Smooth muscle cell (in vitro differentiated cells): Measurements from ENCODE around the gene HELB. TPM values are rescaled to one million over a fixed set of nuclear protein-coding genes. Genes with fewer than 3 reads are reported as not detected.

Experiments
- DNase-seq: peaks from one replicate; lab custom pipeline; 2025; ENCODE audit not compliant: unreplicated experiment; lab: John Stamatoyannopoulos, UW
- H2AFZ ChIP-seq: fragments of 200-600 bp; sonication (generic); 2 replicates; pipeline ENCODE4 v1.6.0; 2016; ENCODE audit warnings: antibody characterized with exemption, low read depth, mild to moderate bottlenecking
- H3F3A ChIP-seq: fragments of 200-600 bp; sonication (generic); 2 replicates; pipeline ENCODE4 v1.6.0; 2017; ENCODE audit warnings: antibody characterized with exemption, low read depth
- H3K27ac ChIP-seq: fragments of 200-600 bp; sonication (generic); 2 replicates; pipeline ENCODE4 v1.5.1; 2016; ENCODE audit warnings: low read depth, mild to moderate bottlenecking
- H3K27me3 ChIP-seq: fragments of 200-600 bp; sonication (generic); 2 replicates; pipeline ENCODE4 v1.6.1; 2016; ENCODE audit warnings: low read depth, mild to moderate bottlenecking
- H3K36me3 ChIP-seq: fragments of 200-600 bp; sonication (generic); 2 replicates; pipeline ENCODE4 v1.5.1; 2016; ENCODE audit warnings: low read depth
- H3K4me1 ChIP-seq: fragments of 200-600 bp; sonication (generic); 2 replicates; pipeline ENCODE4 v1.5.1; 2016; ENCODE audit warnings: low read depth
- H3K4me2 ChIP-seq: fragments of 200-600 bp; sonication (generic); 2 replicates; pipeline ENCODE4 v1.6.0; 2016; ENCODE audit warnings: mild to moderate bottlenecking
- H3K4me3 ChIP-seq: fragments of 200-600 bp; sonication (generic); 2 replicates; pipeline ENCODE4 v1.5.1; 2016; ENCODE audit warnings: mild to moderate bottlenecking
- H3K79me2 ChIP-seq: fragments of 200-600 bp; sonication (generic); 2 replicates; pipeline ENCODE4 v1.6.0; 2016; ENCODE audit warnings: low read depth, mild to moderate bottlenecking
- H3K9ac ChIP-seq: fragments of 200-600 bp; sonication (generic); 2 replicates; pipeline ENCODE4 v1.6.0; 2016; ENCODE audit warnings: low read depth
- H3K9me3 ChIP-seq: fragments of 200-600 bp; sonication (generic); replicated peaks from 2 replicates; pipeline ENCODE4 v1.5.1; 2016; ENCODE audit warnings: low read depth
- H4K20me1 ChIP-seq: fragments of 200-600 bp; sonication (generic); 2 replicates; pipeline ENCODE4 v1.6.0; 2016; ENCODE audit warnings: low read depth
- WGBS: methylation state at CpG from one replicate; pipeline ENCODE4 v1.1.7; 2016; ENCODE audit warnings: low lambda C conversion rate; 5-methylcytosine and 5-hydroxymethylcytosine counted together
- polyA plus RNA-seq: library from polyadenylated mRNA; unstranded; fragments of >200 nt; fragmentation: Nextera tagmentation; extraction: Ambion mirVana; gene quantifications from 2 replicates; pipeline ENCODE4 v1.2.1, GENCODE V29; 2016
- total RNA-seq: library from RNA; depleted of rRNA; stranded (reverse); fragments of >200 nt; gene quantifications from 2 replicates; pipeline ENCODE4 v1.2.3, GENCODE V29; 2014
- TF ChIP-seq, protein P1 (sequence below): fragments of 200-600 bp; sonication (generic); IDR thresholded peaks from 2 replicates; pipeline ENCODE4 v1.5.1; 2017; ENCODE audit warnings: borderline replicate concordance, mild to moderate bottlenecking, antibody characterized with exemption; ENCODE audit not compliant: insufficient read depth, poor library complexity, severe bottlenecking

HELB gene
- total and polyA plus RNA-seq, 2 experiments from 2014 or later, result 1.9 to 5.7 TPM

DNA sequence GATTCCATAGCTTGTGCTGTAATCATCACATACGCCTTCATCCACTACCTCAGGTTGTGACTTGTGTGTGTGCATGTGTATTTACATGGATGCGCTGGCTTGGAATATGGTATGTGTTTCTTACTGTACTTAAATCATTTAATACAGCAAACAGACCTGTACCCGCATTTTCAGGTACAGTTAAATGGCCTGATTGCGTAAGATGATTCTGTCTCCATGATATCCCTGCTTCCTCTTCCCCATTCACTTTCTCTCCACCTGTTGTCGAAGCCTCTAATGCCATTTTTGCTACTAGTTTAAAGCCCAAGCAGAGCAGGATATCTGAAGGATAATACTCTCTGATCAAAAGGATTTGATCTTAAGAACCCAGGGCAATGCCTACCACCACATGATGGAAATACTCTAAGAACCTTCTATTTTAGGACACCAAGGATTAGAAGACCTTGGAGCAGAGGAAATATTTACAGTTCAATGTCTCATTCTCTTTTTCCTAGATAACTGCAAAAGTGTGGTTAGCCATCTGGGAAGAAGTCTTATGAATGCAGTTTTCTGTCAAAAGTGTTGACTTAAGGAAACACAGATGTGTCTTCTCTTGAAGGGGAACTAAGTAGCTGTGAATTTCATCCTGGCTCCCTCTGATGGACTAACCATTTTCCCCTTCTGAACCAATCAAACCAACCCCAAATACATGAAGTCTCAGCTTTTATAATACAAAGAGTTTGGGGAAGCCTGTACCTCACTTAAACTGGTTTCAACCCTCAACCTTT is 78.7 kb downstream of the HELB start:
- H4K20me1 ChIP-seq, result no peaks in the 10 kb centered on the region
- TF ChIP-seq, protein P1, sequence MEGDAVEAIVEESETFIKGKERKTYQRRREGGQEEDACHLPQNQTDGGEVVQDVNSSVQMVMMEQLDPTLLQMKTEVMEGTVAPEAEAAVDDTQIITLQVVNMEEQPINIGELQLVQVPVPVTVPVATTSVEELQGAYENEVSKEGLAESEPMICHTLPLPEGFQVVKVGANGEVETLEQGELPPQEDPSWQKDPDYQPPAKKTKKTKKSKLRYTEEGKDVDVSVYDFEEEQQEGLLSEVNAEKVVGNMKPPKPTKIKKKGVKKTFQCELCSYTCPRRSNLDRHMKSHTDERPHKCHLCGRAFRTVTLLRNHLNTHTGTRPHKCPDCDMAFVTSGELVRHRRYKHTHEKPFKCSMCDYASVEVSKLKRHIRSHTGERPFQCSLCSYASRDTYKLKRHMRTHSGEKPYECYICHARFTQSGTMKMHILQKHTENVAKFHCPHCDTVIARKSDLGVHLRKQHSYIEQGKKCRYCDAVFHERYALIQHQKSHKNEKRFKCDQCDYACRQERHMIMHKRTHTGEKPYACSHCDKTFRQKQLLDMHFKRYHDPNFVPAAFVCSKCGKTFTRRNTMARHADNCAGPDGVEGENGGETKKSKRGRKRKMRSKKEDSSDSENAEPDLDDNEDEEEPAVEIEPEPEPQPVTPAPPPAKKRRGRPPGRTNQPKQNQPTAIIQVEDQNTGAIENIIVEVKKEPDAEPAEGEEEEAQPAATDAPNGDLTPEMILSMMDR, result no peak
- H3K4me2 ChIP-seq, result peak overlapping the region; percentile 9
- no peaks in the 10 kb centered on the region for H3K36me3 ChIP-seq
- H3K9me3 ChIP-seq, result no peaks in the 10 kb centered on the region
- H3F3A ChIP-seq, result peaks cover 4% of the 10 kb centered on the region
- 86% methylated on average over 5 of the region's 5 CpGs for WGBS
- H3K27me3 ChIP-seq, result no peaks in the 10 kb centered on the region
- no peak for DNase-seq
- no peaks in the 10 kb centered on the region for H3K79me2 ChIP-seq
- no peaks in the 10 kb centered on the region for H3K4me1 ChIP-seq
- no peak overlapping the region for H3K9ac ChIP-seq
- no peak overlapping the region for H2AFZ ChIP-seq
- no peak overlapping the region for H3K4me3 ChIP-seq
- no peak overlapping the region for H3K27ac ChIP-seq

GRCh38 chr12:66387117-66387516 is 84.8 kb downstream of the HELB start:
- Histone ChIP-seq H2AFZ (no peak overlapping the region), H3K79me2 (no peaks in the 10 kb centered on the region), H3K4me2 (no peak overlapping the region), H3K36me3 (no peaks in the 10 kb centered on the region), H3F3A (no peaks in the 10 kb centered on the region), H4K20me1 (no peaks in the 10 kb centered on the region), H3K27ac (no peak overlapping the region), H3K27me3 (no peaks in the 10 kb centered on the region), H3K4me1 (no peaks in the 10 kb centered on the region), H3K9ac (no peak overlapping the region), H3K9me3 (no peaks in the 10 kb centered on the region), H3K4me3 (no peak overlapping the region)
- no peak for DNase-seq
- WGBS, result 100% methylated on average over 1 of the region's 1 CpG
- TF ChIP-seq, protein P1, result no peak

Other genes starting within 250 kb of the HELB start
- gene LLPH, start 171.7 kb upstream of the HELB start, total RNA-seq, result 9.2 and 15.6 TPM in 2 replicates
- 33.1 and 39.7 TPM in 2 replicates for gene LLPH, start 171.7 kb upstream of the HELB start, polyA plus RNA-seq
- gene TMBIM4, start 132.5 kb upstream of the HELB start, total RNA-seq, result 103 and 153 TPM in 2 replicates
- gene TMBIM4, start 132.5 kb upstream of the HELB start, polyA plus RNA-seq, result 93.3 and 97.9 TPM in 2 replicates
- 5.3 and 6.8 TPM in 2 replicates for gene IRAK3, start 113.3 kb upstream of the HELB start, total RNA-seq
- 2.4 and 2.5 TPM in 2 replicates for gene IRAK3, start 113.3 kb upstream of the HELB start, polyA plus RNA-seq